ENCODE data around the gene SLC8A3. TPM values are rescaled to one million over a fixed set of nuclear protein-coding genes. Genes with fewer than 3 reads are reported as not detected.

Gene SLC8A3
- total RNA-seq, 2 experiments from 2014 or later, result not detected

- CTCF ChIA-PET (ENCODE audit: unreplicated experiment), result no interaction called here
- Histone ChIP-seq H3K4me2 (ENCODE audit: low read length) (no peak overlapping the region), H3K9me2 (ENCODE audit: insufficient read depth, low read length) (no peaks in the 10 kb centered on the region), H3K4me3 (ENCODE audit: low read depth, low read length, poor library complexity, severe bottlenecking) (no peak overlapping the region), H2AFZ (ENCODE audit: low read length) (no peak overlapping the region), H3K4me1 (ENCODE audit: insufficient read depth, low read length, poor library complexity, severe bottlenecking) (no peaks in the 10 kb centered on the region), H3K27ac (ENCODE audit: low read depth, low read length, poor library complexity, severe bottlenecking) (no peak overlapping the region), H3K79me2 (ENCODE audit: insufficient read depth, low read depth, low read length) (no peaks in the 10 kb centered on the region), H3K9me3 (ENCODE audit: low read length) (no peaks in the 10 kb centered on the region), H3K36me3 (ENCODE audit: insufficient read depth, low read length) (no peaks in the 10 kb centered on the region), H4K20me1 (ENCODE audit: insufficient read depth, low read length) (no peaks in the 10 kb centered on the region)
- intact Hi-C loops (cut with micrococcal nuclease; ENCODE audit: unreplicated experiment), result no loop called here
- BruUV-seq (replicated peaks), result no TSS peak
- POLR2A ChIA-PET, result interaction anchor here (0.7 kb wide), 1 partner anchor 916 kb away, joined by 3 read pairs; no protein-coding TSS in a partner anchor
- DNase-seq (ENCODE audit: low spot score), result no peak
- TF ChIP-seq EZH2phosphoT487 (IDR thresholded peaks at IDR 0.05; ENCODE audit: borderline replicate concordance, low read depth, low read length) (no peak), CTCF (conservative IDR thresholded peaks at IDR 0.05; ENCODE audit: low read length) (no peak)
Observed at GRCh38 chr14:70061108-70061507, 127.6 kb downstream of the SLC8A3 start.

GRCh38 chr14:70059545-70059944, 129.2 kb downstream of the SLC8A3 start:
- Histone ChIP-seq H3K9me3 (ENCODE audit: low read length) (no peaks in the 10 kb centered on the region), H2AFZ (ENCODE audit: low read length) (no peak overlapping the region), H3K79me2 (ENCODE audit: insufficient read depth, low read depth, low read length) (no peaks in the 10 kb centered on the region), H4K20me1 (ENCODE audit: insufficient read depth, low read length) (no peaks in the 10 kb centered on the region), H3K9me2 (ENCODE audit: insufficient read depth, low read length) (no peaks in the 10 kb centered on the region), H3K4me1 (ENCODE audit: insufficient read depth, low read length, poor library complexity, severe bottlenecking) (no peaks in the 10 kb centered on the region), H3K4me3 (ENCODE audit: low read depth, low read length, poor library complexity, severe bottlenecking) (no peak overlapping the region), H3K27ac (ENCODE audit: low read depth, low read length, poor library complexity, severe bottlenecking) (no peak overlapping the region), H3K36me3 (ENCODE audit: insufficient read depth, low read length) (no peaks in the 10 kb centered on the region), H3K4me2 (ENCODE audit: low read length) (no peak overlapping the region)
- CTCF ChIA-PET (ENCODE audit: unreplicated experiment), result no interaction called here
- intact Hi-C loops (cut with micrococcal nuclease; ENCODE audit: unreplicated experiment), result no loop called here
- DNase-seq (ENCODE audit: low spot score), result no peak
- no TSS peak for BruUV-seq (replicated peaks)
- POLR2A ChIA-PET, result no interaction called here
- TF ChIP-seq CTCF (conservative IDR thresholded peaks at IDR 0.05; ENCODE audit: low read length), result no peak
- no peak for TF ChIP-seq EZH2phosphoT487 (IDR thresholded peaks at IDR 0.05; ENCODE audit: borderline replicate concordance, low read depth, low read length)

- no peak overlapping the region for H2AFZ ChIP-seq (ENCODE audit: low read length)
- H3K4me2 ChIP-seq (ENCODE audit: low read length), result no peak overlapping the region
- no peaks in the 10 kb centered on the region for H3K4me1 ChIP-seq (ENCODE audit: insufficient read depth, low read length, poor library complexity, severe bottlenecking)
- TF ChIP-seq EZH2phosphoT487 (IDR thresholded peaks at IDR 0.05; ENCODE audit: borderline replicate concordance, low read depth, low read length), result no peak
- no peak for TF ChIP-seq CTCF (conservative IDR thresholded peaks at IDR 0.05; ENCODE audit: low read length)
- CTCF ChIA-PET (ENCODE audit: unreplicated experiment), result no interaction called here
- no peaks in the 10 kb centered on the region for H4K20me1 ChIP-seq (ENCODE audit: insufficient read depth, low read length)
- DNase-seq (ENCODE audit: low spot score), result no peak
- no peaks in the 10 kb centered on the region for H3K36me3 ChIP-seq (ENCODE audit: insufficient read depth, low read length)
- no peaks in the 10 kb centered on the region for H3K9me3 ChIP-seq (ENCODE audit: low read length)
- no peaks in the 10 kb centered on the region for H3K9me2 ChIP-seq (ENCODE audit: insufficient read depth, low read length)
- no peak overlapping the region for H3K4me3 ChIP-seq (ENCODE audit: low read depth, low read length, poor library complexity, severe bottlenecking)
- H3K79me2 ChIP-seq (ENCODE audit: insufficient read depth, low read depth, low read length), result no peaks in the 10 kb centered on the region
- no peak overlapping the region for H3K27ac ChIP-seq (ENCODE audit: low read depth, low read length, poor library complexity, severe bottlenecking)
- POLR2A ChIA-PET, result no interaction called here
- intact Hi-C loops (cut with micrococcal nuclease; ENCODE audit: unreplicated experiment), result no loop called here
- no TSS peak for BruUV-seq (replicated peaks)
Observed at GRCh38 chr14:70057519-70058136, 131.1 kb downstream of the SLC8A3 start.
